Glomerular endothelial cell (primary cell): ENCODE measurements around the gene CORO1C. TPM values are rescaled to one million over a fixed set of nuclear protein-coding genes. Genes with fewer than 3 reads are reported as not detected.

Experiments
- DNase-seq: peaks from one replicate; pipeline ENCODE4 v3.0.0-alpha.2; 2011; ENCODE audit warnings: low read depth, low spot score; ENCODE audit errors: extremely low read depth
- total RNA-seq: library from RNA; depleted of rRNA; stranded (reverse); fragments of >200 nt; gene quantifications from 2 replicates; pipeline ENCODE4 v1.2.3, GENCODE V29; 2015

The CORO1C gene
- total RNA-seq, 1 donor from 2014 or later = 291 TPM

DNA sequence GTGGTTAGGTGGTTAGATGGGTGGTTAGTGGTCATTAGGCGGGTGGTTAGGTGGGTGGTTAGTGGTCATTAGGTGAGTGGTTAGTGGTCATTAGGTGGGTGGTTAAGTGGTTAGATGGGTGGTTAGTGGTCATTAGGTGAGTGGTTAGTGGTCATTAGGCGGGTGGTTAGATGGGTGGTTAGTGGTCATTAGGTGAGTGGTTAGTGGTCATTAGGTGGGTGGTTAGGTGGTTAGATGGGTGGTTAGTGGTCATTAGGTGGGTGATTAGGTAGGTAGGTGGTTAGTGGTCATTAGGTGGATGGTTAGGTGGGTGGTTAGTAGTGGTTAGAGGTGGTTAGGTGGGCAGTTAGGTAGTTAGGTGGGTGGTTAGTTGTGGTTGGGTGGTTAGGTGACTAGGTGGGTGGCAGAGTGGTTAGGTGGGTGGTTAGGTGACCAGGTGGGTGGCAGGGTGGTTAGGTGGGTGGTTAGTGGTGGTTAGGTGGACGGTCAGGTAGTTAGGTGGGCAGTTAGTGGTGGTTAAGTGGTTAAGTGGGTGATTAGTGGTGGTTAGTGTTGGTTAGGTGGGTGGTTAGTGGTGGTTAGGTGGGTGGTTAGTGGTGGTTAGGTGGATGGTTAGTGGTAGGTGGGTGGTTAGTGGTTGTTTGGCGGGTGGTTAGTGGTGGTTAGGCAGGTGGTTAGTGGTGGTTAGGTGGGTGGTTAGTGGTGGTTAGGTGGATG, 125.5 kb downstream of the CORO1C start:
- DNase-seq = no peak

DNA sequence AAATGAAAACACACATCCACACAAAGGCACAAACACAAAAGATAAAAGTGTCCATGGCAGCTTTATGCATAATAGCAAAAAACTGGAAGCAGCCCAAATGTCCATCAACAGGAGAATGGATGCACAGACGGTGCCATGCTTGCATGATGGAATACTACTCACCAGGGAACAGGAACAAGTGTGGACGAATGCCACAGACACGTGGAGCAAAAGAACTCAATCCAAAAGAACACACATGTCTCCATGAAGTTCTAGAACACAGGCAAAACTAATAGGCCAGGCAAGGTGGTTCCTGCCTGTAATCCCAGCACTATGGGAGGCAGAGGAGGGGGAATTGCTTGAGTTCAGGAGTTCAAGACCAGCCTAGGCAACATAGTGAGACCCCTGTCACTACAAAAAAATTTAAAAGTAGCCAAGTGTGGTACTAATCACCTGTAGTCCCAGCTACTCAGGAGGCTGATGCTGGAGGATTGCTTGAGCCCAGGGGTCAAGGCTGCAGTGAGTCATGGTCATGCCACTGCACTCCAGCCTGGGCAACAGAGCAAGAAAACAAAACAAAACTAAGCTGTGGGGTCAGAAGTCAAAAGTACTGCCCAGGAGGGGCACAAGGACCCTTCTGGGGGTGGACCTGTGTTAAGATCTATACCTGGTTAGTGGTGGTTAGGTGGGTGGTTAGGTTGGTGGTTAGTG, 126.2 kb downstream of the CORO1C start:
- DNase-seq = no peak

- DNase-seq = no peak
Measured at GRCh38 chr12:108604208-108604941, 126.9 kb downstream of the CORO1C start.

- no peak for DNase-seq
Measured at GRCh38 chr12:108603743-108604142, 127.6 kb downstream of the CORO1C start.

DNA sequence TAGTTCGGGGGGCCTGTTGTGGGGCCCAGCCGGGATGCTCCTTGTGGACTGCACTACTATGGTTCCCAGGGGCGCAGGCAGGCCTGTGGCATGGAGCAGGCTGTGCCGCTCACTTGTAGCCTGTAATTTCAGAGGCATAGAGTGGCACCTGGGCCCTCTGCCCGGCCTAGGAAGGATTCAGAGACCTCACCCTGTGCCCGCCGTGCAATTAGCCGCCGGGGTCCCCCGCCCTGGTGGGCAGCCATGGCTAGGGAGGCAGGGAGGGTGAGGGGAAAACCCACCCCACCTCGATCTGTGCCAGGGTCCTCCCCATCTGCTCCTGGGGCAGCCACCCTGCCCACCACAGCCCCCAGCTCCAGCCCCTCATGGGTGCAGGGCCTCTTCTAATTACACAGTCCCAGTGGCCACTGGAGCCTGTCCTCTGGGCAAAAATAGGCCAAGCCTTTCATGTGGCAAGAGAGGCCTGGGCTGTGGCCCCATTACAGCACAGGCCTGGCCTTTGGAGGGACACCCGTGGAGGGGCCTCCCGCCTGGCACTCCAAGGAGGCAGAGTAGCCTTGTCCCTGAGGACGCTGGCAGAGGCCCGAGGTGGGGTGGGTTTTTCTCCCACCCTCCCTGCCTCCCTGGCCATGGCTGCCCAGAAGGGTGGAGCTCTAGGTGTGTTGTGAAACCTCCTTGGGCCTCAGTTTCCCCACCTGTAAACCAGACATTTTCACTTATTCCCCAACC, 128.2 kb downstream of the CORO1C start:
- no peak for DNase-seq

- DNase-seq = no peak
Measured at GRCh38 chr12:108602209-108602705, 129.1 kb downstream of the CORO1C start.

- DNase-seq = no peak
Measured at GRCh38 chr12:108600702-108601007, 130.7 kb downstream of the CORO1C start.

- DNase-seq = no peak
Measured at GRCh38 chr12:108599948-108600701, 131.2 kb downstream of the CORO1C start.

GRCh38 chr12:108599541-108599940, 131.8 kb downstream of the CORO1C start:
- DNase-seq = no peak

GRCh38 chr12:108598553-108599250, 132.6 kb downstream of the CORO1C start:
- DNase-seq = no peak

- no peak for DNase-seq
Measured at GRCh38 chr12:108597559-108598471, 133.5 kb downstream of the CORO1C start, which contains the start of gene TMEM119. TSS of gene TMEM119 (minus strand) at chr12:108598084. CDS start at chr12:108592383, 5,701 bp downstream.

DNA sequence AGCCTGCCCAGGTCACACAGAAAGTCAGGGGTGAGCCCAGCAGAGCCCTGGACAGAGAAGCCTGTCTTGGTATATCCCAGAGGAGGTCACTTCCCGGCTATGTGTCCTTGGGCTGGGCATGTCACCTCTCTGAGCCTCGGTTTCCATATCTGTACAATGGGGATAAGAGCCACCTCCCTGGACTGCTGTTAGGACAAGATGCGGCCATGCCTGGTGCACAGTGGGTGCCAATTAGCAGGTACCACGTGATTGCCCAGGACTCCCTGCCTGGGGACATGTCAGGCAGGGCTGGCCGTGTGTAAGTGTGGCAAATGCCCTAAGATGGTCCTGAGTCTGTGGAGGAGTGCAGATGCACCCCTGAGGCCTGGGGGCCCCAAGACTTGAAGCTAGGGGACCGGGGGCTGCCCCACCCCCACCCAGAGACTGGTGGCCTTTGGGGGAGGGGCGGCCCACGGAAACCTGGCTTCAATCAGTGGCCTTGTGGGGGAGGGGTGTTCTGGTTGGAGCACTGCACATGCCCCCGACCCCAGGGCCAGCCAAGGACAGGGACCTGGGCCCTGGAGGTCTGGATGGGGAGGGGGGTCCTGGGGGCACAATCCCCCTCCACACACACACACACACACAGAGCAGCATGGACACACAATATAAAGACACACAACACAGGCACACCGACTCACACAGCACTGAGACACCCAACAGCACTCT, 134.3 kb downstream of the CORO1C start:
- no peak for DNase-seq

DNA sequence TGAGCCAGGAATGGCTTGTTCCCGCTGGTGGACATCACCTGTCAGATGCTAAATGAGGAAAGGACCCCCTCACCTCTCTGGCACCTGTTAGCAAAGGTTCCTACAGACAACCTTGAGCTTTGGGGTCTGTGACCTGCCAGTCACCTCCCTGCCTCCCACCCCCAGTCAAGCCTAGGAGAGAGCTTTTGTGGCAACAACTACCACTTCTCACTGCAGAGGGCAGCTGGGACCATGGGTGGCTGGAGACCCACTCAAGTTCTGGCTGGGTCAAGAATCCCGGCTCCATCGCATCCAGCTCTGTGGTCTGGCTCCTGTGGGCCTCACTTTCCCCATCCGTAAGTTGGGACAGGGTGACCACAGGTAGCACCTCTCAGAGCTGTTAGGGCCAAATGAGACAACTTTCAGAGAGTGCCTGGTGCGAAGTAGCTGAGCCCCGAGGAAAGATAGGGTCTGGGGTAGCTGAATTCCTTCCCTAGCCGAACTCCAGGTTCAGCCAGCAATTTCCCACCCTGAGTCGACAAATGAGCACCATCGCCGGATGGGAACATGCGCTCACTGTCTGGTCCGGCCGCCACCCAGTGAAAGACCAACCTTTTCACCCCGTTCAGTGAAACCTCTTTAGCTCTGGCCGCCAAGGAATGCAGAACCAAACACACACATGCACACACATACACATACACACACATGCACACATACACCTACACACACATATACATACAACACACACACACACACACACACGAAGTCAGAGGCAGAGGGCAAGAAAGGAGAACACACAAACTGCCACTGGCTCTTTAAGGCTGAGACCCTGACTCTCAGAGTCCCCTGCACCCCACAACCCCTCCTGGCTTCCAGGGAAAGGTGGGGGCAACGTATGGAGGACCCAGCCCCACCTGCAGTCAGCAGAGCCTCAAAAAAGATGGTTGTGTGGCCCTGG, 135.3 kb downstream of the CORO1C start:
- DNase-seq = no peak
